Natural killer cell (primary cell): Measurements from ENCODE around the gene NCBP3. TPM values are rescaled to one million over a fixed set of nuclear protein-coding genes. Genes with fewer than 3 reads are reported as not detected.

Experiments used
- ATAC-seq, 3 donors: fragments of 150-1000 bp in 2 of 3; fragments of 200-7000 bp in 1 of 3; cut with Tn5 transposase; 1 replicate in 1 of 3; 2 replicates in 2 of 3; pipeline ENCODE4 v1.10.0; 2021; ENCODE audit warnings: mild to moderate bottlenecking in 2 of 3, moderate library complexity in 2 of 3
- DNase-seq, 2 donors: peaks; one replicate each; pipeline versions ENCODE4 v3.0.0 to v3.0.0-alpha.2; 2013 to 2021; ENCODE audit warnings: mixed read lengths in 1 of 2
- H3K27ac ChIP-seq: one replicate; pipeline ENCODE4 v1.5.1; 2013; ENCODE audit warnings: mild to moderate bottlenecking, low read length
- H3K27me3 ChIP-seq: one replicate; pipeline ENCODE4 v1.6.1; 2013; ENCODE audit warnings: low read length; ENCODE audit not compliant: control insufficient read depth, insufficient read depth
- H3K36me3 ChIP-seq: one replicate; pipeline ENCODE4 v1.6.1; 2013; ENCODE audit warnings: low read length; ENCODE audit not compliant: control insufficient read depth, insufficient read depth
- H3K4me1 ChIP-seq: one replicate; pipeline ENCODE4 v1.6.1; 2013; ENCODE audit warnings: low read length; ENCODE audit not compliant: control insufficient read depth, insufficient read depth
- H3K4me3 ChIP-seq: one replicate; pipeline ENCODE4 v1.5.1; 2013; ENCODE audit warnings: low read length
- H3K9me3 ChIP-seq: one replicate; pipeline ENCODE4 v1.6.1; 2013; ENCODE audit warnings: low read length; ENCODE audit not compliant: control insufficient read depth, insufficient read depth
- H3K27ac Mint-ChIP-seq, 2 donors: one replicate each; pipeline ENCODE4 v1.8.0; 2022; ENCODE audit warnings: mild to moderate bottlenecking in 2 of 2, mixed read lengths in 2 of 2, moderate library complexity in 1 of 2
- H3K27me3 Mint-ChIP-seq, 2 donors: one replicate each; pipeline ENCODE4 v1.8.0; 2022; ENCODE audit warnings: low read depth in 2 of 2, mixed read lengths in 2 of 2
- H3K36me3 Mint-ChIP-seq: one replicate; pipeline ENCODE4 v1.8.0; 2022; ENCODE audit warnings: mixed read lengths
- H3K4me1 Mint-ChIP-seq, 2 donors: one replicate each; pipeline ENCODE4 v1.8.0; 2022; ENCODE audit warnings: mixed read lengths in 2 of 2
- H3K4me3 Mint-ChIP-seq: one replicate; pipeline ENCODE4 v1.8.0; 2022; ENCODE audit warnings: mild to moderate bottlenecking, moderate library complexity, mixed read lengths
- H3K9me3 Mint-ChIP-seq, 2 donors: one replicate each; pipeline ENCODE4 v1.8.0; 2022; ENCODE audit warnings: mixed read lengths in 2 of 2
- CTCF ChIP-seq: fragments of 200-600 bp; IDR thresholded peaks from one replicate; pipeline ENCODE4 v1.8.0; 2022; ENCODE audit warnings: antibody characterized with exemption
- WGBS: methylation state at CpG from one replicate; pipeline ENCODE4 v1.1.7; 2013; ENCODE audit warnings: missing lambda C conversion rate; ENCODE audit not compliant: insufficient coverage; 5-methylcytosine and 5-hydroxymethylcytosine counted together
- intact Hi-C: fragments of 100-400 bp; cut with micrococcal nuclease; formaldehyde crosslinking; loops from one replicate; pipeline ENCODE4 v1.14.2; 2022
- total RNA-seq, 4 donors: library from RNA; stranded (reverse); fragments of 120-200 nt in 1 of 4; gene quantifications; one replicate each; pipeline versions ENCODE4 v1.2.3 to v1.2.4, GENCODE V29; 2013 to 2022

NCBP3 gene
- total RNA-seq, 3 donors from 2014 or later (not counting 1 experiment from before 2014, with no cell fraction given) = 55.9 to 60.7 (median 58.1) TPM

GRCh38 chr17:3777366-3778120 is 68.5 kb downstream of the NCBP3 start:
- Histone ChIP-seq H3K27ac (no peak overlapping the region), H3K9me3 (no peaks in the 10 kb centered on the region), H3K4me1 (no peaks in the 10 kb centered on the region), H3K27me3 (no peaks in the 10 kb centered on the region), H3K36me3 (no peaks in the 10 kb centered on the region), H3K4me3 (no peak overlapping the region)
- Mint-ChIP-seq H3K4me3 (no peak overlapping the region), H3K27ac (no peak overlapping the region), H3K27me3 (no peaks in the 10 kb centered on the region), H3K36me3 (no peaks in the 10 kb centered on the region), H3K4me1 (peaks cover 0 to 7% of the 10 kb centered on the region in 2 donors), H3K9me3 (no peaks in the 10 kb centered on the region)
- ATAC-seq (no peak), DNase-seq (no peak)
- WGBS = 92% methylated on average over 19 of the region's 20 CpGs
- intact Hi-C loops = no loop called here
- no peak for TF ChIP-seq CTCF

- Histone ChIP-seq H3K27me3 (no peaks in the 10 kb centered on the region), H3K36me3 (no peaks in the 10 kb centered on the region), H3K4me1 (peaks cover 35% of the 10 kb centered on the region), H3K27ac (no peak overlapping the region), H3K9me3 (no peaks in the 10 kb centered on the region), H3K4me3 (no peak overlapping the region)
- 95% methylated on average over 3 of the region's 3 CpGs for WGBS
- no peaks in the 10 kb centered on the region for H3K9me3 Mint-ChIP-seq
- intact Hi-C loops = no loop called here
- H3K36me3 Mint-ChIP-seq = no peaks in the 10 kb centered on the region
- ATAC-seq = no peak
- DNase-seq = no peak
- H3K4me3 Mint-ChIP-seq = no peak overlapping the region
- no peak overlapping the region for H3K27ac Mint-ChIP-seq
- peaks cover 28 to 37% of the 10 kb centered on the region in 2 donors for H3K4me1 Mint-ChIP-seq
- peaks cover 0 to 4% of the 10 kb centered on the region in 2 donors for H3K27me3 Mint-ChIP-seq
- TF ChIP-seq CTCF = no peak
These were observed 72.1 kb downstream of the NCBP3 start for GRCh38 chr17:3773966-3774365.

GRCh38 chr17:3773511-3773910 is 72.5 kb downstream of the NCBP3 start:
- intact Hi-C loops = no loop called here
- Histone ChIP-seq H3K27ac (no peak overlapping the region), H3K27me3 (no peaks in the 10 kb centered on the region), H3K4me1 (peaks cover 39% of the 10 kb centered on the region), H3K36me3 (no peaks in the 10 kb centered on the region), H3K4me3 (no peak overlapping the region), H3K9me3 (no peaks in the 10 kb centered on the region)
- Mint-ChIP-seq H3K27ac (no peak overlapping the region), H3K9me3 (peaks cover 0 to 1% of the 10 kb centered on the region in 2 donors), H3K4me1 (peaks cover 33 to 41% of the 10 kb centered on the region in 2 donors), H3K36me3 (no peaks in the 10 kb centered on the region), H3K4me3 (no peak overlapping the region), H3K27me3 (peaks cover 0 to 4% of the 10 kb centered on the region in 2 donors)
- WGBS = 87% methylated on average over 5 of the region's 5 CpGs
- DNase-seq (no peak), ATAC-seq (no peak)
- TF ChIP-seq CTCF = no peak
